K562 (cell line): ENCODE data around the gene KCNG4. TPM values are rescaled to one million over a fixed set of nuclear protein-coding genes. Genes with fewer than 3 reads are reported as not detected.

Experiments
- ATAC-seq: fragments of 200-7000 bp; cut with Tn5 transposase; 3 replicates; pipeline ENCODE4 v1.9.1; 2020; ENCODE audit warnings: moderate library complexity
- BruUV-seq: library from RNA; stranded (reverse); fragments of 400-500 nt; replicated peaks from 2 replicates; lab custom pipeline; 2021; lab: Mats Ljungman, UMichigan
- CTCF ChIA-PET: fragments of 300-600 bp; formaldehyde crosslinking; extraction: SDS; loops from one replicate; lab custom pipeline; 2021; ENCODE audit warnings: low intra/inter-chr PET ratio; lab: Yijun Ruan, JAX
- POLR2A ChIA-PET: fragments of 300-600, 350-650 bp; sonication (Branson Sonifier 250); formaldehyde crosslinking; extraction: SDS; loops from one replicate; lab custom pipeline; 2021; ENCODE audit warnings: antibody characterized with exemption, inconsistent platforms; lab: Yijun Ruan, JAX
- DNase-seq, 4 experiments: peaks; one replicate each; pipeline versions ENCODE4 v3.0.0 to v3.0.0-alpha.2; 2011 to 2018; ENCODE audit warnings: low spot score in 3 of 4, mixed read lengths in 3 of 4; ENCODE audit errors: extremely low read depth in 1 of 4
- FAIRE-seq: peaks from 2 replicates; lab custom pipeline; 2011; peaks lifted over from hg19 to GRCh38; lab: Jason Lieb, UNC
- H2AFZ ChIP-seq: 2 replicates; pipeline ENCODE4 v1.6.0; 2011; ENCODE audit warnings: low read depth, low read length, control low read depth, inconsistent platforms
- H3K27ac ChIP-seq: fragments of 200-600 bp; 3 replicates; pipeline ENCODE4 v1.8.0; 2011; ENCODE audit warnings: low read depth, mild to moderate bottlenecking, control low read depth, inconsistent platforms, low read length, moderate library complexity, mixed read lengths; ENCODE audit errors: extremely low read depth
- H3K27me3 ChIP-seq, 2 experiments: fragments of 300-600 bp in 1 of 2; 2 replicates in 1 of 2; 3 replicates in 1 of 2; pipeline versions ENCODE4 v1.6.0 to v1.8.0; 2011; ENCODE audit warnings: inconsistent platforms in 2 of 2, low read length in 2 of 2, mild to moderate bottlenecking in 1 of 2, mixed read lengths in 1 of 2, moderate library complexity in 1 of 2; ENCODE audit not compliant: control insufficient read depth in 2 of 2, insufficient read depth in 2 of 2
- H3K36me3 ChIP-seq: fragments of 300-600 bp; 3 replicates; pipeline ENCODE4 v1.8.0; 2011; ENCODE audit warnings: mild to moderate bottlenecking, low read length, inconsistent platforms; ENCODE audit not compliant: control insufficient read depth, insufficient read depth
- H3K4me1 ChIP-seq, 2 experiments: fragments of 200-600 bp in 1 of 2; replicated peaks in 1 of 2; 2 replicates in 1 of 2; 3 replicates in 1 of 2; pipeline versions ENCODE4 v1.5.1 to v1.8.0; 2011; ENCODE audit warnings: inconsistent platforms in 2 of 2, low read length in 2 of 2, mild to moderate bottlenecking in 1 of 2, mixed read lengths in 1 of 2, moderate library complexity in 1 of 2; ENCODE audit not compliant: control insufficient read depth in 2 of 2, insufficient read depth in 2 of 2
- H3K4me2 ChIP-seq: 2 replicates; pipeline ENCODE4 v1.6.1; 2011; ENCODE audit warnings: low read length, control low read depth, inconsistent platforms, mixed read lengths; ENCODE audit not compliant: insufficient read depth
- H3K4me3 ChIP-seq: fragments of 200-600 bp; sonication (generic), shearing (Covaris generic); 2 replicates; pipeline ENCODE4 v1.5.1; 2016; ENCODE audit warnings: control low read depth, inconsistent platforms
- H3K79me2 ChIP-seq: fragments of 200-600 bp; 3 replicates; pipeline ENCODE4 v1.8.0; 2011; ENCODE audit warnings: low read length, inconsistent platforms; ENCODE audit not compliant: control insufficient read depth, insufficient read depth
- H3K9ac ChIP-seq, 2 experiments: 2 replicates each; pipeline versions ENCODE4 v1.6.0 to v1.6.1; 2011; ENCODE audit warnings: low read depth in 2 of 2, low read length in 2 of 2, control low read depth in 1 of 2, inconsistent platforms in 1 of 2, mild to moderate bottlenecking in 1 of 2, mixed read lengths in 1 of 2; ENCODE audit not compliant: insufficient read depth in 1 of 2
- H3K9me1 ChIP-seq: one replicate; pipeline ENCODE4 v1.6.0; 2011; ENCODE audit warnings: inconsistent platforms, mild to moderate bottlenecking, low read length, moderate library complexity; ENCODE audit not compliant: control insufficient read depth, insufficient read depth
- H3K9me3 ChIP-seq: replicated peaks from 2 replicates; pipeline ENCODE4 v1.5.1; 2011; ENCODE audit warnings: low read depth, low read length, inconsistent platforms; ENCODE audit not compliant: control insufficient read depth, insufficient read depth
- H4K20me1 ChIP-seq: replicated peaks from 2 replicates; pipeline ENCODE4 v1.6.1; 2011; ENCODE audit warnings: low read length, inconsistent platforms, mixed read lengths; ENCODE audit not compliant: control insufficient read depth, insufficient read depth
- BCOR ChIP-seq: fragments of 450-650 bp; IDR thresholded peaks from 2 replicates; pipeline ENCODE4 v1.6.1; 2016
- BMI1 ChIP-seq: fragments of 150-350 bp; IDR thresholded peaks from 2 replicates; pipeline ENCODE4 v1.6.1; 2014; ENCODE audit warnings: low read length
- CBFA2T2 ChIP-seq: fragments of 450-650 bp; conservative IDR thresholded peaks from 2 replicates; pipeline ENCODE4 v1.6.1; 2017; ENCODE audit warnings: mild to moderate bottlenecking
- IRF2 ChIP-seq: sonication (generic); formaldehyde crosslinking; IDR thresholded peaks from 2 replicates; pipeline ENCODE4 v1.8.1; 2022; ENCODE audit warnings: mild to moderate bottlenecking, missing genetic modification reagents
- NONO ChIP-seq, 2 experiments: fragments of 200-400 bp in 1 of 2; fragments of 450-650 bp in 1 of 2; formaldehyde crosslinking in 1 of 2; IDR thresholded peaks; 2 replicates each; pipeline ENCODE4 v1.6.1; 2017; ENCODE audit warnings: low read depth in 2 of 2, mild to moderate bottlenecking in 2 of 2, moderate library complexity in 2 of 2, low read length in 1 of 2
- RBM25 ChIP-seq: fragments of 200-400 bp; formaldehyde crosslinking; IDR thresholded peaks from 2 replicates; pipeline ENCODE4 v1.6.1; 2018; ENCODE audit warnings: low read length, low read depth, moderate library complexity; ENCODE audit not compliant: severe bottlenecking
- SMARCA4 ChIP-seq: fragments of 450-650 bp; IDR thresholded peaks from 2 replicates; pipeline ENCODE4 v1.6.1; 2016
- SREBF2 ChIP-seq: sonication (generic); formaldehyde crosslinking; IDR thresholded peaks from 2 replicates; pipeline ENCODE4 v1.4.0; 2020; ENCODE audit warnings: mild to moderate bottlenecking, missing genetic modification reagents
- WGBS: fragments of 100-300 bp; shearing (Covaris generic); methylation state at CpG from one replicate; pipeline ENCODE4 v1.1.6; 2016; ENCODE audit warnings: low coverage, mixed read lengths; ENCODE audit not compliant: insufficient coverage; ENCODE audit errors: missing lambda C conversion rate; 5-methylcytosine and 5-hydroxymethylcytosine counted together
- in situ Hi-C: fragments of 300-500 bp; cut with MboI; formaldehyde crosslinking; loops from 4 replicates; pipeline ENCODE4 v1.15.0; 2018; ENCODE audit warnings: inconsistent platforms, mixed read lengths
- intact Hi-C: fragments of 100-400 bp; cut with micrococcal nuclease; formaldehyde crosslinking; loops from 2 replicates; pipeline ENCODE4 v1.14.2; 2022
- polyA plus RNA-seq, 8 experiments: library from polyadenylated mRNA; depleted of rRNA in 4 of 8; stranded (reverse) in 5 of 8; unstranded in 3 of 8; fragments of >200 nt; fragmentation: Nextera tagmentation in 2 of 8; fragmentation: Illumina TruSeq in 1 of 8; extraction: Ambion mirVana in 2 of 8; extraction: Trizol in 1 of 8; gene quantifications; 2 replicates each; pipeline versions ENCODE4 v1.2.1 to v1.2.3, GENCODE V29; 2011 to 2014; ENCODE audit warnings: inconsistent platforms in 1 of 8, missing spikeins in 1 of 8
- total RNA-seq, 7 experiments: library from RNA; depleted of rRNA in 6 of 7; stranded (reverse); fragments of >200 nt in 6 of 7; fragmentation: Illumina TruSeq in 2 of 7; extraction: Trizol in 2 of 7; gene quantifications; 2 replicates each; pipeline versions ENCODE4 v1.2.1 to v1.2.3, GENCODE V29; 2011 to 2021; ENCODE audit warnings: low replicate concordance in 1 of 7
- TF ChIP-seq, protein P1 (sequence below): sonication (generic); formaldehyde crosslinking; IDR thresholded peaks from 2 replicates; pipeline ENCODE4 v1.8.1; 2022; ENCODE audit warnings: missing genetic modification reagents
- TF ChIP-seq, protein P2 (sequence below): sonication (generic); formaldehyde crosslinking; IDR thresholded peaks from 2 replicates; pipeline ENCODE4 v1.8.1; 2023; ENCODE audit warnings: mild to moderate bottlenecking, missing genetic modification reagents

The KCNG4 gene
- total and polyA plus RNA-seq, 9 of the 15 experiments (the other 6 are each of a cell fraction or from before 2014, with no cell fraction given) = not detected

DNA sequence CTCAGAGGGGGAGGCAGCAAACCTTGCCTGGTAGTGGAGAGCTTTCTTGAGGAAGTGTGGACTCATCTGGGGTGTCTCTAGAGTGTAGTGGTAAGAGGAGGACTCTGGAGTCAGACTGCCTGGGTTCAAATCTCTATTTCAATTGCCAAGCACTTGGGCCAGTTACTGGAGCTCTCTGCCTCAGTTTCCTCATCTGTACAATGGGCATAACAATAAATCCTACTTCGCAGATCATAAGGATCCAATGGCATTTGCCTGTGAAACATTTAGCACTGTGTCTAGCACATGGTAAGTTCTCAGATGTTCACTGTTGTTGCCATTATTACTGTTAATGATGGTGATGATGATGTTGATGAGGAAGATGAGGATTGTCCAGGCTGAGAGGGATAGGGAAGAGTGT is 31.2 kb upstream of the KCNG4 start:
- CTCF ChIA-PET = no interaction called here
- Histone ChIP-seq H3K9me1 (no peaks in the 10 kb centered on the region), H3K9ac (no peak overlapping the region), H3K9me3 (no peaks in the 10 kb centered on the region), H2AFZ (no peak overlapping the region), H3K4me2 (no peak overlapping the region), H3K4me1 (no peaks in the 10 kb centered on the region), H3K4me3 (no peak overlapping the region), H3K79me2 (no peaks in the 10 kb centered on the region), H3K36me3 (no peaks in the 10 kb centered on the region), H4K20me1 (0 out of 2 replicates have a peak, but pooled peaks cover 3% of the 10 kb centered on the region), H3K27ac (no peak overlapping the region), H3K27me3 (peaks cover 20 to 54% of the 10 kb centered on the region in 2 experiments)
- BruUV-seq = no TSS peak
- ATAC-seq (no peak), DNase-seq (no peak), FAIRE-seq (peak; percentile 6)
- POLR2A ChIA-PET = interaction anchor here (0.7 kb wide), 1 partner anchor 178 kb away, joined by 3 read pairs; no protein-coding TSS in a partner anchor
- in situ Hi-C loops (no loop called here), intact Hi-C loops (no loop called here)
- peak; percentile 55; the same call in 1 of the 2 replicates for TF ChIP-seq BCOR
- TF ChIP-seq NONO (IDR thresholded peaks at IDR 0.05; ENCODE audit: low read depth in 2 of 2, low read length in 1 of 2) = no peak
- no peak for TF ChIP-seq CBFA2T2
- TF ChIP-seq RBM25 = peak; percentile 91
- WGBS = 0% methylated on average over 1 of the region's 1 CpG

DNA sequence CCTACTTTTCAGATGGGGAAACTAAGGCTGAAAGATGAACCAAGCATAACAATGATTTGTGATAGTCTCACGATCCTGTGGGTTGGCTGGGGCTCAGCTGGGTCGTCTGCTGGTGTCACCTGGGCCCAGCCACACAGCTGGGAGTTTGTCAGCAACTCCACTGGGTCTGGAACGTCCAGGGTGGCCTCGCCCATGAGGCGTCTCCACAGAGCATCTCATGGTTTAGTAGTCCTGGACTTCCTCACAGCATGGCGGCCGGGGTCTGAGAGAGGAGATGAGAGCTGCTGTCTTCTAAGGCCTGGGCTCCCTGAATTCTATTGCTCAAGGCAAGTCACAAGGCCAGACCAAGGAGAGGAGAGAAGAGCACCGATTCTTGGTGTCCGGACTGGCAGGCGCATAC is 30.7 kb upstream of the KCNG4 start:
- no peak overlapping the region for H2AFZ ChIP-seq
- intact Hi-C loops = no loop called here
- H3K27me3 ChIP-seq = peaks cover 18 to 49% of the 10 kb centered on the region in 2 experiments
- DNase-seq = no peak
- no peaks in the 10 kb centered on the region for H3K79me2 ChIP-seq
- H3K9me3 ChIP-seq = no peaks in the 10 kb centered on the region
- TF ChIP-seq SREBF2 (CRISPR knock-in tag) (no peak), SMARCA4 (no peak), IRF2 (CRISPR knock-in tag) (no peak), BMI1 (no peak)
- TF ChIP-seq, protein P1, sequence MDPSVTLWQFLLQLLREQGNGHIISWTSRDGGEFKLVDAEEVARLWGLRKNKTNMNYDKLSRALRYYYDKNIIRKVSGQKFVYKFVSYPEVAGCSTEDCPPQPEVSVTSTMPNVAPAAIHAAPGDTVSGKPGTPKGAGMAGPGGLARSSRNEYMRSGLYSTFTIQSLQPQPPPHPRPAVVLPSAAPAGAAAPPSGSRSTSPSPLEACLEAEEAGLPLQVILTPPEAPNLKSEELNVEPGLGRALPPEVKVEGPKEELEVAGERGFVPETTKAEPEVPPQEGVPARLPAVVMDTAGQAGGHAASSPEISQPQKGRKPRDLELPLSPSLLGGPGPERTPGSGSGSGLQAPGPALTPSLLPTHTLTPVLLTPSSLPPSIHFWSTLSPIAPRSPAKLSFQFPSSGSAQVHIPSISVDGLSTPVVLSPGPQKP (CRISPR knock-in tag) = no peak
- TF ChIP-seq, protein P2, sequence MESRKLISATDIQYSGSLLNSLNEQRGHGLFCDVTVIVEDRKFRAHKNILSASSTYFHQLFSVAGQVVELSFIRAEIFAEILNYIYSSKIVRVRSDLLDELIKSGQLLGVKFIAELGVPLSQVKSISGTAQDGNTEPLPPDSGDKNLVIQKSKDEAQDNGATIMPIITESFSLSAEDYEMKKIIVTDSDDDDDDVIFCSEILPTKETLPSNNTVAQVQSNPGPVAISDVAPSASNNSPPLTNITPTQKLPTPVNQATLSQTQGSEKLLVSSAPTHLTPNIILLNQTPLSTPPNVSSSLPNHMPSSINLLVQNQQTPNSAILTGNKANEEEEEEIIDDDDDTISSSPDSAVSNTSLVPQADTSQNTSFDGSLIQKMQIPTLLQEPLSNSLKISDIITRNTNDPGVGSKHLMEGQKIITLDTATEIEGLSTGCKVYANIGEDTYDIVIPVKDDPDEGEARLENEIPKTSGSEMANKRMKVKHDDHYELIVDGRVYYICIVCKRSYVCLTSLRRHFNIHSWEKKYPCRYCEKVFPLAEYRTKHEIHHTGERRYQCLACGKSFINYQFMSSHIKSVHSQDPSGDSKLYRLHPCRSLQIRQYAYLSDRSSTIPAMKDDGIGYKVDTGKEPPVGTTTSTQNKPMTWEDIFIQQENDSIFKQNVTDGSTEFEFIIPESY = no peak
- 3% methylated on average over 10 of the region's 10 CpGs for WGBS
- 0 out of 2 replicates have a peak, but pooled peaks cover 4% of the 10 kb centered on the region for H4K20me1 ChIP-seq
- no peak for FAIRE-seq
- no TSS peak for BruUV-seq
- H3K9me1 ChIP-seq = no peaks in the 10 kb centered on the region
- H3K36me3 ChIP-seq = no peaks in the 10 kb centered on the region
- H3K9ac ChIP-seq = no peak overlapping the region
- H3K4me1 ChIP-seq = no peaks in the 10 kb centered on the region
- ATAC-seq = no peak
- POLR2A ChIA-PET = interaction anchor here (0.7 kb wide), 1 partner anchor 177 kb away, joined by 3 read pairs; no protein-coding TSS in a partner anchor
- no peak overlapping the region for H3K4me3 ChIP-seq
- no peak overlapping the region for H3K4me2 ChIP-seq
- no peak overlapping the region for H3K27ac ChIP-seq
- in situ Hi-C loops = no loop called here
- CTCF ChIA-PET = no interaction called here
